ENCODE data around the gene CD300A.

DNA sequence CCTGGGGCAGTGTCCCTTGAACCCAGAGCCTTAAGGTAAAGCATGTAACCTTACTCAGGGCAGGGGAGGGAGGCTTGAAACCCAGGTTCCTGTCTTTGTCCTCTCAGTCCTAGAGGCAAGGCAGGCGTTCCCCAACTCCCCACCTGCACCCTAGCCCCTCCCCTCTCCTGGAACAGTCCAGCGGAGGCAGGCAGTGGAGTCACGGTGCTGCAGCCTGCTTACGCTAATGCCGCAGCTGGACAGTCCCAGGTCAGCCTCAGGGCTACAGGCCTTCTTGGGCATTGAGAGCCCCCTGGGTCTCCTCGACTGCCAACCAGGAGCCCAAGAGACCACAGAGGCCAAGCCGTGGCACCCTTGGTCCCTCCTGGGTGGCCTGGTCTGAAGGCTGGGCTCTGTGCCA, 6.8 kb upstream of the CD300A start:
- TF ChIP-seq, protein P1, sequence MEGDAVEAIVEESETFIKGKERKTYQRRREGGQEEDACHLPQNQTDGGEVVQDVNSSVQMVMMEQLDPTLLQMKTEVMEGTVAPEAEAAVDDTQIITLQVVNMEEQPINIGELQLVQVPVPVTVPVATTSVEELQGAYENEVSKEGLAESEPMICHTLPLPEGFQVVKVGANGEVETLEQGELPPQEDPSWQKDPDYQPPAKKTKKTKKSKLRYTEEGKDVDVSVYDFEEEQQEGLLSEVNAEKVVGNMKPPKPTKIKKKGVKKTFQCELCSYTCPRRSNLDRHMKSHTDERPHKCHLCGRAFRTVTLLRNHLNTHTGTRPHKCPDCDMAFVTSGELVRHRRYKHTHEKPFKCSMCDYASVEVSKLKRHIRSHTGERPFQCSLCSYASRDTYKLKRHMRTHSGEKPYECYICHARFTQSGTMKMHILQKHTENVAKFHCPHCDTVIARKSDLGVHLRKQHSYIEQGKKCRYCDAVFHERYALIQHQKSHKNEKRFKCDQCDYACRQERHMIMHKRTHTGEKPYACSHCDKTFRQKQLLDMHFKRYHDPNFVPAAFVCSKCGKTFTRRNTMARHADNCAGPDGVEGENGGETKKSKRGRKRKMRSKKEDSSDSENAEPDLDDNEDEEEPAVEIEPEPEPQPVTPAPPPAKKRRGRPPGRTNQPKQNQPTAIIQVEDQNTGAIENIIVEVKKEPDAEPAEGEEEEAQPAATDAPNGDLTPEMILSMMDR (IDR thresholded peaks at IDR 0.05): no peak
- no peak for TF ChIP-seq POLR2A (IDR thresholded peaks at IDR 0.05)

Data from body of pancreas (tissue), 4 donors.